ENCODE results near the gene FGF12.
A peak's percentile ranks its signal among the peaks of the same experiment; 100 is the strongest.

FGF12 gene

GRCh38 chr3:192177383-192177782 lies 550.0 kb downstream of the FGF12 start:
- DNase-seq: no peak

- DNase-seq: no peak
Observed at GRCh38 chr3:192174283-192174682, 553.1 kb downstream of the FGF12 start.

- no peak for DNase-seq
Observed at GRCh38 chr3:192171213-192171612, 556.1 kb downstream of the FGF12 start.

GRCh38 chr3:192170659-192171058 lies 556.7 kb downstream of the FGF12 start:
- no peak for DNase-seq

GRCh38 chr3:192170031-192170430 lies 557.3 kb downstream of the FGF12 start:
- no peak for DNase-seq

GRCh38 chr3:192169332-192169915 lies 557.9 kb downstream of the FGF12 start:
- DNase-seq: no peak

- no peak for DNase-seq
Observed at GRCh38 chr3:192168202-192168601, 559.1 kb downstream of the FGF12 start.

GRCh38 chr3:192165552-192165951 lies 561.8 kb downstream of the FGF12 start:
- no peak for DNase-seq

- no peak for DNase-seq
Observed at GRCh38 chr3:192161661-192162060, 565.7 kb downstream of the FGF12 start.

- no peak for DNase-seq
Observed at GRCh38 chr3:192156382-192156781, 571.0 kb downstream of the FGF12 start.

GRCh38 chr3:192155194-192155593 lies 572.1 kb downstream of the FGF12 start:
- no peak for DNase-seq

GRCh38 chr3:192133271-192133670 lies 594.1 kb downstream of the FGF12 start:
- DNase-seq: no peak

- peak; percentile 36 to 45 (median 41) for DNase-seq
Observed at GRCh38 chr3:192130534-192131132, 596.7 kb downstream of the FGF12 start.

- no peak for DNase-seq
Observed at GRCh38 chr3:192129586-192129985, 597.8 kb downstream of the FGF12 start.

- no peak for DNase-seq
Observed at GRCh38 chr3:192128922-192129321, 598.4 kb downstream of the FGF12 start.

- no peak for DNase-seq
Observed at GRCh38 chr3:192128060-192128459, 599.3 kb downstream of the FGF12 start.

- peak in 1 of 3 donors; percentile 1 for DNase-seq
Observed at GRCh38 chr3:192122832-192123594, 604.3 kb downstream of the FGF12 start.

GRCh38 chr3:192121923-192122322 lies 605.4 kb downstream of the FGF12 start:
- DNase-seq: no peak

GRCh38 chr3:192108820-192109219 lies 618.5 kb downstream of the FGF12 start:
- DNase-seq: no peak

GRCh38 chr3:192106543-192106942 lies 620.8 kb downstream of the FGF12 start:
- DNase-seq: no peak

- no peak for DNase-seq
Observed at GRCh38 chr3:192092388-192093005, 634.8 kb downstream of the FGF12 start.

GRCh38 chr3:192091831-192092230 lies 635.5 kb downstream of the FGF12 start:
- DNase-seq: no peak

GRCh38 chr3:192090586-192090985 lies 636.8 kb downstream of the FGF12 start:
- no peak for DNase-seq

All from suppressor macrophage treated with lipopolysaccharide for 1 hour (primary cell).